GM04504 (cell line): ENCODE results near the gene WDR4.
"Not testable (repeated sequence)": the region's sequence is repeated elsewhere in the genome, so short reads cannot be mapped to it uniquely, and the experiment has no call there.

Source experiments
- DNase-seq: peaks from one replicate; pipeline ENCODE4 v3.0.0-alpha.2; 2012; ENCODE audit warnings: low read depth

WDR4 gene

DNA sequence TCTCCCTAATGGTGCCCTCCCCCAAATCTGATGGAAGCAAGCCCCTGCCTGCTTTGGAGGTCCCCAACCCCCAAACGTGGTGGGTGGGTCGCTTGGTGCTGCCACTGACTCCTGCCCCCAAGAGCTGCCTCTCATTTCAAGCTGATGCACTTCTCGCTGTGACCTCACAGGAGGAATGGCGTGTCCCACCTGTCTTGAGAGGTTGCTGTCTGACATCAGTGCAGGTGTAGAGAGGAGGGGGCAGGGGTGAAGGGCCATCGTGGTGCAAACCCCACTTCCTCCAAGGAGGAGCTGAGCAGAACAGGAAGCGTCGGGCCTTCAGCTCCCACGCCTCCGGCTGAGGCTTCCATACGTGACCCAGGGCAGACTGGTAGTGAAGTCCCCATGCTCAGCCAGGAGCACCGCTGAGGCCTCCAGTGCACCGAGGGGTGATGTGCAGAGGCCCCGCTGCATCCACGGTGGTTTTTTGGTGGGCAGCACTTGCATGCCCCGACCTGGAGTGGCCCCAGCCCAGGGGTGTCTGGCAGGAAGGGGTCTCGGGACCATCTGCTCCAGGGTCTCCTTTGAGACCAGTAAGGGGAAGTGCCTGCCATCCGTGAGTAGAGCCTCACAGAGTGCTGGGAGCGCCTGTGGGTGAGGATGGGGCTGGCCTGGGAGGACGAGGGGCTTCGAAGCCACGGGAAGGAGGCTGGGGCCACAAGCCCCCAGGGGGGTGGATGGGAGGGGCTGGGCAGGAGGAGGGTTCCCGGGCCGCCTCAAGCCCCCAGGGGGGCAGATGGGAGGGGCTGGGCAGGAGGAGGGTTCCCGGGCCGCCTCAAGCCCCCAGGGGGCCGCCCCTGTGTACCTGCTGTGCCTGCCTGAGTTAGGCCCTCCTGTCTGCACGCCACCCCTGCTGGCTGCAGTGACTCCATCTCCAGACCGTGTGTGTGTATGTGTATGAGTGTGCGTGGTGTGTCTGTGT, 39.8 kb downstream of the WDR4 start:
- DNase-seq, result no peak

DNA sequence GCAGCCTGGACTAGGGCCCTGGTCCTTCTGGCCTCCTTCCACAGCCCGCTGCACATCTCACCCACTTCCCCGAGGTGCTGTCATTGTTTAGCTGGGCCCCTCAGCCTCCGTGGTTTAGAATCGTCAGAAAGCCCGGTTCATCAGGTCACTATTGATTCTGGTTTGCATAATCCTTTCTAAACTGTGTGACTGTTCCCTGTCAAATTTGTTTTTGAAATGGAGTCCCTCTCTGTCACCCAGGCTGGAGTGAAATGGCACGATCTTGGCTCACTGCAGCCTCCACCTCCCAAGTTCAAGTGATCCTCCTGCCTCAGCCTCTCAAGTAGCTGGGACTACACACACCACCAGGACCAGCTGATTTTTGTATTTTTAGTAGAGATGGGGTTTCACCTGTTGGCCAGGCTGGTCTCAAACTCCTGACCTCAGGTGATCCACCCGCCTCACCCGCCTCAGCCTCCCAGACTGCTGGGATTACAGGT, 41.1 kb downstream of the WDR4 start:
- DNase-seq, result not testable (repeated sequence)

DNA sequence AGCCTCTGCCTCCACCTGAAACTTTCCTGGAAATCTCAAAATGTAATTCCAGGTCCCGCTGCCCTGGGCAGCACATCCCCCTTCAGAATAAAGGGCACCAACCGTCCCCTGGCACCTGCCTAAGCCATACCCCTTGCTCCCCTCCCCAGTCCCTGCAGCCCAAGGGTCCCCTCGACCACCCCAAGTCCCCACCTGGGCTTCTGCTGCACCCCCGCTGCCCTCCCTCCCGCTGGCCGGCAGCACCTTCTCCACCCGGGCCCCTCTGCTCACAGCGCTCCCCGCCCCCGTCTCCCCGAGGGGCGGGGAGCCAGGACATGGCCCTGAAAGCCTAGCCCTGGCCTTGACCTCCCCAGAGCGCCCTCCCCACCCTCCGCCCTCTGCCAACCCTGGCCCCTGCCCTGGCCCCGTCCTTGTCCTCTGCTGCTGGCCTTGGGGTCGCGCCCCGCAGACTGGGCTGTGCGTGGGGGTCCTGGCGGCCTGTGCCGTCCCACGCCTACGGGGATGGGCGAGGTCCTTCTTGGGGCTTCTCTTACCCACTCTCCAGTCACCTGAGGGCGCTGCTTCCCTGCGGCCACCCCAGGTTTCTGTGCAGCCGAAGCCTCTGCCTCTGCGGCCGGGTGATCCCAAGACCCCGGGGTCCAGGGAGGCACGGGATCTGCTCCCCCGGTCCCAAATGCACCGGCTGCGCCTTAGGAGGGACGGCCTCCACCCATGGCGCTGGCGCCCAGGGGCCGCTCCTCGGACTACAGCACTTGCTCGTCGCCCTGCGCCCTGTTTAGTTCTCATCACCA, 41.7 kb downstream of the WDR4 start:
- DNase-seq, result no peak

DNA sequence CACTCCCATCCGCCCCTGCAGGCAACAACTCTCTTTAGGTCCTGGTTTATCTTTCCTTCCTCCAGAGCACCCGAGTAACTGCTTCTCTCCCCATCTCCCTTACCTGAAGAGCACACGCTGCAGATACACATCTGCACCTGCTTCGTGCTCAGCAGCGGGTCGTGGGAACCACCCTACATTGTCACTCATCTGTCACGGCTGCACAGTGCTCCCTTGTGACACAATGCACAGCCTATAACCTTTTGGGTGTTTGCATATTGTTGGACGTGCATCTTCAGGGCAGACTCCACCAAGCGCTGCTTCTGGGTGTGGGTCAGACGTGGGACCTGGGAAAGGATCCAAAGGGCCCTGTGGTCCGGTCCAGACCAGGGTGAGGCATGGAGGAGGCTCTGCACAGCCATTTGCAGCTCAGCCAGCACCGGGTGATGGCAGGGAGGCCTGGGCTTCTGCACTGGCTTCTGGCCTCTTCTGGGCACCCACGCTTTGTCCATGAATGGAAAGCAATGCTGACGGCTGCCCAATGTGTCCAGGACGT, 42.5 kb downstream of the WDR4 start:
- no peak for DNase-seq

GRCh38 chr21:42836402-42836666, 43.0 kb downstream of the WDR4 start:
- no peak for DNase-seq

GRCh38 chr21:42835611-42836401, 43.5 kb downstream of the WDR4 start:
- DNase-seq, result no peak

GRCh38 chr21:42835211-42835610, 44.1 kb downstream of the WDR4 start:
- DNase-seq, result no peak

DNA sequence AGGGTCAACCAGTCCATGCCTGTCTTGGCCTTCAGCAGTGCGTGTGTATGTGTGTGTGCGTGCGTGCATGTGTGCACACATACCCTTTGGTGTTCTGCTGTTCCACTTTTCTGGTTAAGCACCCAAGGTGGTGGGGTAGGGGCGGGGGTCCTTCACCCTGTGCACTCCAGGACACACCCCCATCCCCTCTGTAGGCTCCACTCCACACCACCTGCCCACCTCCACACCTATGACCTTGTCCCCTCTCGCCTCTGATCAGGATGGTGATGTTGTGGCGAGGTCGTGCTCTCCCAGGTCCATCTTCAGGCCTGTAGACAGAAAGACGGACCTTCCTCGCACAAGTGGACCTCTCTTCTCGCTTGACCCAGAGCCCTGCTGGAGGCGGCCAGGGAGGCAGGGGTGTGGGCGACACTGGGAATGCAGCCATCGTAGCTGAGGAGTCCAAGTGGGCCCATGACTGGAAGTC, 44.6 kb downstream of the WDR4 start:
- DNase-seq, result no peak

DNA sequence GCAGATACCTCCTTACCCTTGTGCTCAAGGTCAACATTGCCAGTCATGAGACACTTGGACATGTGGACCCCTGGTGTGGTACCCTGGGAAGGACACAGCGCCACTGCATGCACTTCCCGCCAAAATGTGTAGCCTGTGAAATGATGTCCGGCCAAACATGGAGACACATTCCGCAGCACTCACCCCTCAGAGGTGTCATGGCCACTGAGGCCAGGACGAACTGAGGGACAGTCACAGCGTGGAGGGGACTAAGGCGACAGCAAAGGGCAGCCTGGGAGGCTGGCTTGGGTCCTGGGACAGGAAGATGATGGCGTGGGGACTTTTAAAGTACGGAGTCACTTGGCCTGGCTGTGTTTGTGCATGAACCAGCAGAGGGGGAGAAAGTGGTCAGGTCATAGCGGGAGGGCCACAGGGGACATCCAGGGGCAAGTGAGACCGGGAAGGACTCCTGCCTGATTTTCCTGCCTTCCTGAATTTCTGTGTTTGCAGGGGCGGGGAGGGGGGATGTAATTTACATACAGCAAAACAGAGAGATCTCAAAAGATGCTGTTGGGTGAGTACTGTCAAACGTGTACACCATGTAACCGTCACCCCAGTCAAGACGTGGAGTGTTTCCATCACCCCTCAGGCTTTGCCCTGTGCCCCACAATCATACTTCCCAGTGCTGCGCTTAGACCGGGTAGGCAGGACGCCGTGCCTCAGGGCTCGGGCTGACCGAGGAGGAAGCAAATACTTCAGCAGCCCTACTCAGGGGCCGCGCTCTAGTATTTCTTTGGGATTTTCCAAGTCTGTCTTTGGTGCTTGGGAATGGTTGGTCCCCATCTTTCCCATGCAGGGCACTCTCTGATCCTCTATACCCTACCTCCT, 45.2 kb downstream of the WDR4 start:
- no peak for DNase-seq

DNA sequence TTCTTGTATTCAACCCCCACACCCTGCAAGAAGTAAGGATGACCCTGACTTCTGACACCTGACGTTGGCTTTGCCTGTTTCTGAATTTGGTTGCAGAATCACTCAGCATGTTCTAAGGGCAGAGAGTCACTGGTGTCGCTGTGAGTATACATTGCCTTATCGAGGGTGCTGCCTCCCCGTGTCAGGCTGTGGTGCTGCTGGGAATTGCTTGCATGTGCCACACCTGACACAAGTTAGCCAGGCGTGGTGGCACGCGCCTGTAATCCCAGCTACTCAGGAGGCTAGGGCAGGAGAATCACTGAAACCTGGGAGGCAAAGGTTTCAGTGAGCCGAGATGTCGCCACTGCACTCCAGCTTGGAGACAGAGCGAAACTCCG, 45.9 kb downstream of the WDR4 start:
- DNase-seq, result no peak

DNA sequence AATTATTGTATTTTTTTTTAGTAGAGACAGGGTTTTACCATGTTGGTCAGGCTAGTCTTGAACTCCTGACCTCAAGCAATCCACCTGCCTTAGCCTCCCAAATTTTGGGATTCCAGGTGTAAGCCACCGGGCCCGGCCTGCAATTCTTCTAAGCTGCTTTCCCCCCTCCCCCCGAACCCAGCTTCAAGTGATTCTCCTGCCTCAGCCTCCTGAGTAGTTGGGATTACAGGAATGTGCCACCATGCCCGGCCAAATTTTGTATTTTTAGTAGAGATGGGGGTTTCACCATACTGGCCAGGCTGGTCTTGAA, 47.1 kb downstream of the WDR4 start:
- not testable (repeated sequence) for DNase-seq

- DNase-seq, result no peak
These were observed 48.6 kb downstream of the WDR4 start for GRCh38 chr21:42830456-42831455.

DNA sequence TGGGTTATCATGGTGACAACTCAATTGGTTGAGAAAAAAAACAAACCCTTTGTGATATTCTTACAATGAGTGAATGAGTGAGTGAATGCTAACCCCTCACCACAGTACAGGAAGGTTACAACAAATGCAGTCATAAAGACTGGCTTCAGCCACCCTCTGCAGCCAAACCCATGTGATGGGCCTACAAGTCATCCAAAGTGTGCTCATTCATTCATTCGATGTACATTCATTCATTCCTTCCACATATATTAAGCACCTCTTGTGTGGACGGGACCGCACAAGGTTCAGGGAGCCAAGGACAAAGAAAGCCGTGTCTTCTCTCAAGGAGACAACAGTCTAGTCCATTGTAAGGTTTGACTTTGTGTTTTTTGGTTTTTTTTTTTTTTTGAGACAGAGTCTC, 49.4 kb downstream of the WDR4 start:
- no peak for DNase-seq

DNA sequence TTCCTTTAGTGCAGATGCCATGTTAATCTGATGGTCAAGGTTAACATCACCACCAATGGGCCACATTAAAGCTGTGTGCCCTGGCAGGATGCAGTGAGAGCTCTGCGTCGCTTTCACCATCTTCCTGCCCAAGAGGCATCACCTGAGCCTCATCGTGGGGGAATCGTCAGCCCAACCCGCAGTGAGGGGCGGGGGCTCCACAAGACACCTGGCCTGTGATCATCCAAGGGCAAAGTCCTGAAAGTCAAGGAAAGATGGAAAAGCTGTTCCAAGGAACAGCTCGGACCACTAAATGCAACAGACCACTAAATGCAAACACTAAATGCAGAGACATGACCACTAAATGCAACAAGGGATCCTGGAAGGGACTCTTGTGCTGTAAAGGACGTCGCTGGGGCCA, 49.9 kb downstream of the WDR4 start:
- DNase-seq, result no peak

DNA sequence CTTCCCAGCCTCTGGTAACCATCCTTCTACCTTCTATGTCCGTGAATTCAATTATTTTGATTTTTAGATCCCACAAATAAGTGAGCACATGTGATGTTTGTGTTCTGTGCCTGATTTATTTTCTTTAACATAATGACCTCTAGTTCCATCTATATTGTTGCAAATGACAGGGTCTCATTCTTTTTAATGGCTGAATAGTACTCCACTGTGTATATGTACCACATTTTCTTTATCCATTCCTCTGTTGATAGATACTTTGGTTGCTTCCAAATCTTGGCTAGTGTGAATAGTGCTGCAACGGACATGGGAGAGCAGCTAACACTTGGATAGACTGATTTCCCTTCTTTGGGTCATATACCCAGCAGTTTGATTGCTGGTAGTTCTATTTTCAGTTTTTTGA, 51.8 kb downstream of the WDR4 start:
- DNase-seq, result no peak

DNA sequence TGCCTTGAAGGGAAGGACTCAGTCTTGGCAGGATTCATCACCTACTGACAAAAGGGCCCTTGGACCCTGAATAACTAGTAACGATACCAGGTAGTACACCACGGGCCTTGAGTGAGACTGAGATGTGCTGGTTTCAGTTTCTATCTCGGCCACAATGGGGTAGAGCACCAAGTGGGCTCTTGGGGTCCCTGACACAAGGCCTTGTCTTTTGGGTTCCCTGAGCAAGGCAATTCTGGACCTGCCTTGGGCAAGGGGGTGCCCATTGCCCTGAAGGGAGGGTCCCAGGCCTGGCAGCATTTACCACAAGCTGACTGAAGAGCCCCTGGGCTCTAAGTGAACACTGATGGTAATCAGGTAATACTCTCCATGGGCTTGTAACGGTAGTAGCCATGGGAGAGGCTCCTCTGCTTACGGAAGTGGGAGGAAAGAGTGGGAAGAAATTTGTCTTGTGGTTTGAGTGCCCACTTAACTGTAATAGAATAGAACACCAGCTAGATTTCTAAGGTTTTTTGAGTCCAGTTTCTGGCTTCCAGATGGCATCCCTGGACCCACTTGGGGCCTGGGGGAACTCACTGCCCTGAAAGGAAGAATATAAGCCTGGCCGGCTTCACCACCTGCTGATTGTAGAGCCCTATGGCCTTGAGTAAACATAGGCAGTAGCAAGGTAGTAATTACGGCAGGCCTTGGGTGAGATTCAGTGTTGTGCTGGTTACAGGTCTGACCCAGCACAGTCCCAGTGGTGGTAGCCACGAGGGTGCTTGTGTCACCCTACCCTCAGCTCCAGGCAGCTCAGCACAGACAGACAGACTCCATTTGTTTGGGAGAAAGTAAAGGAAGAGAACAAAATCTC, 58.5 kb downstream of the WDR4 start:
- DNase-seq, result no peak

GRCh38 chr21:42819861-42820615, 59.3 kb downstream of the WDR4 start:
- no peak for DNase-seq

- peak; percentile 1 for DNase-seq
These were observed 61.0 kb downstream of the WDR4 start for GRCh38 chr21:42818328-42818749.
